Neutrophil (primary cell): ENCODE results near the gene MEIS2.

ENCODE experiments used
- H3K27ac ChIP-seq: fragments of 200-600 bp; sonication (generic); 2 replicates; pipeline ENCODE4 v1.5.1; 2016; ENCODE audit warnings: mild to moderate bottlenecking, moderate library complexity
- H3K27me3 ChIP-seq: fragments of 200-600 bp; sonication (generic); 2 replicates; pipeline ENCODE4 v1.6.0; 2016; ENCODE audit warnings: mild to moderate bottlenecking
- H3K36me3 ChIP-seq: fragments of 200-600 bp; sonication (generic); 2 replicates; pipeline ENCODE4 v1.5.1; 2017
- H3K4me1 ChIP-seq, 2 experiments: fragments of 200-600 bp in 1 of 2; sonication (generic) in 1 of 2; 1 replicate in 1 of 2; 2 replicates in 1 of 2; pipeline versions ENCODE4 v1.5.1 to v1.6.1; 2013 to 2016; ENCODE audit warnings: low read depth in 1 of 2, low read length in 1 of 2, mild to moderate bottlenecking in 1 of 2, moderate library complexity in 1 of 2; ENCODE audit not compliant: control insufficient read depth in 1 of 2, insufficient read depth in 1 of 2
- H3K4me3 ChIP-seq, 2 experiments: fragments of 200-600 bp in 1 of 2; sonication (generic) in 1 of 2; 1 replicate in 1 of 2; 2 replicates in 1 of 2; pipeline ENCODE4 v1.5.1; 2013 to 2016; ENCODE audit warnings: low read depth in 1 of 2, low read length in 1 of 2, mild to moderate bottlenecking in 1 of 2, moderate library complexity in 1 of 2
- H3K9me3 ChIP-seq: fragments of 200-600 bp; sonication (generic); 2 replicates; pipeline ENCODE4 v1.5.1; 2016
- CTCF ChIP-seq: fragments of 200-600 bp; sonication (generic); IDR thresholded peaks from 2 replicates; pipeline ENCODE4 v1.5.1; 2016; ENCODE audit warnings: antibody characterized with exemption

Gene MEIS2

DNA sequence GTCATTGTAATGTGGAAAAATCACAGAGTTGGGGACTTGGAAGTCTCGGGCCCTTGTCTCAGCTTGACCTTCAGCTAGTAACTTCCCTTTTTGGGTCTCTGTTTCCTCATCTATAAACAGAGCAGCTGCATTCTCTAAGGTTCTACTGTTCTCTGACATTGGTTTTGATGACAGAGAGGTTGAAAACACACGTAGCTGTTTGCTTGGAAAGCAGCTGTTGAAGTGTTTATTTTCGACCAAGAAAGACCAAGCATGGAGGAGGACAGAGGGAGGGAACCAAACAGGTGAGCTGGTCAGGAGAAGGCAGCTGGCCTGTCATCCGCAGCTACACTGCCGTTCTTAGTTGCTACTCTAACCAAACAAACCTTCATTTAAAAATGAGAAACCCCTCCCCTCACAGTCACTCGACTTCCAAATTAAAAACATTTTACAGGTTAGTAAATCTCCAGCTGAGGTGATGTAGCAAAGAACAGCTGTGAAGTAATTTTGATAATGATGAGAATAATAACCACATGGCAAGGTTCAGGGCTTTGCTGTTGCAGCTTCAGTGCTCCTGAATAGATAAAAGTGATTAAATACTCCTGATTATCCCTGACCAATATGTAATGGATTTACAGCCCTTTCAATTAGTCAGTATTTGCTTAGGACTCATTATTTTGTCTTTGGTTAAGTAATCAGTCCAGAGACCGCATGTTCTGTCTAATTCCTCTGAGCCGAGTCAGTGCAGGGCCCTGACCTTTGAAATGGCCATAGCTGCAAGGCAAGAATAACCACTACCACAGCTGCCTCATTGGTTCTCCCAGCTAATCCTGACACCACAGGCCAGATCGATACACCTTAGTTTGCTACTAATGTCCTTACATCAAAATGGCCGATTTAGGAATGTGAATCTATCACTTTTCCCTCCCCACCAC is 65.3 kb downstream of the MEIS2 start:
- Histone ChIP-seq H3K4me1 (no peaks in the 10 kb centered on the region), H3K27me3 (no peaks in the 10 kb centered on the region)
- TF ChIP-seq CTCF, result no peak

DNA sequence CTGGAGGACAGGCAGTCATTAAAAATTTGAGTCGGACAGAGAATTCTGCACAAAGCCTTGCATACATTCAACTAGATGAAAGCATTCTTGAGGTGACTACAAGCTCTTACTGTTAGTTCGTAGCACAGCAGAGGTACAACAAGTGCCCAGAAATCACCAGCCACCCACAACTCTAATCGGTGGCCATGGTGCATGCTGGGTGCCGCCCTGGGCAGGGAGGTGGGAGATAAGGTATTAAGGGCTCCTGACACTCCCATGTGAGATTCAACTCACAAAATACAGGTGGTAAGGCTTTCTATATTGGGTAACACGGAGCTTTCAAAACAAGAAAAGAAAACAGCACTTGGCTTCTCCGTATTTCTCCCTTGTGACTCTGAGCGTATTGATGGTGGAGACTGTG is 66.0 kb downstream of the MEIS2 start:
- Histone ChIP-seq H3K27me3 (no peaks in the 10 kb centered on the region), H3K27ac (no peak overlapping the region), H3K36me3 (no peaks in the 10 kb centered on the region), H3K4me1 (no peaks in the 10 kb centered on the region), H3K9me3 (no peaks in the 10 kb centered on the region), H3K4me3 (no peak overlapping the region)
- TF ChIP-seq CTCF, result no peak

More for the DNA sequence above, 65.3 kb downstream of the MEIS2 start:
- H3K9me3 ChIP-seq, result no peaks in the 10 kb centered on the region
- no peak overlapping the region for H3K27ac ChIP-seq
- no peaks in the 10 kb centered on the region for H3K36me3 ChIP-seq
- H3K4me3 ChIP-seq, result no peak overlapping the region

DNA sequence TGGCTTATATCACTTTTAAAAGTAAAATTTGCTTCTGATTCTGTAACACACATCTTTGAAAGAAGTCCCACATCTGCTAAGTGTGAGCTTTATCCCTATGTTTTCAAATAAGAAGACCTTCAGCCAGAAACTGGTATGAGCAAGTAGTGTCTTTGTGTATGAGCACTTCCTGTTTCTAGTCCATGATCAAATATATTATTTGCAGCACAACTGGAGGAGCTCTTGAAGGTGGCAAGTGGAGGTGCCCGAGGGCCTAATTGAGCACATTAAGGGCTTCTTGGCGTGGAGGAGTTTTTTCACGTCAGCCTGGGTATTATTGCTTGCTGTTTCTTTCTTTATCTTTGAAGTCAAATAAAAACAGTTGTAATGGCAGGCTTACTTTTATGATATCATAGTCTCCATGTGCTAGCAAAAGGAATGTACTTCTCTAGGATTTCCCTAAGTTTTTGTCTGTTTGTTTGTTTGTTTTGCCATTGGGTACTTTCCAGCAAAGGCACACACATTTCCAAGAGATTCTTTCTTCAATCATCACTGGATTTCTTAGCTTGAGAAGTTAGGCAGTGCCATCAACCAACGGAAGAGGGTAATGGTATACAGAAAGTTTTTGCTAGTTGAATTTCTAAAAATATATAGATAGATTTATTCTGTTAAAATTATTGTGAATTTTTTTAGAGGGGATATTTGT is 68.1 kb downstream of the MEIS2 start:
- H3K4me1 ChIP-seq, result no peaks in the 10 kb centered on the region

GRCh38 chr15:37031198-37031597 is 69.2 kb downstream of the MEIS2 start:
- no peaks in the 10 kb centered on the region for H3K4me1 ChIP-seq
- no peaks in the 10 kb centered on the region for H3K36me3 ChIP-seq
- no peak for TF ChIP-seq CTCF
- no peaks in the 10 kb centered on the region for H3K9me3 ChIP-seq
- no peaks in the 10 kb centered on the region for H3K27me3 ChIP-seq
- no peak overlapping the region for H3K27ac ChIP-seq
- no peak overlapping the region for H3K4me3 ChIP-seq

More for the DNA sequence above, 68.1 kb downstream of the MEIS2 start:
- Histone ChIP-seq H3K4me3 (no peak overlapping the region), H3K27ac (no peak overlapping the region), H3K36me3 (no peaks in the 10 kb centered on the region), H3K27me3 (no peaks in the 10 kb centered on the region), H3K9me3 (no peaks in the 10 kb centered on the region)
- TF ChIP-seq CTCF, result no peak

- TF ChIP-seq CTCF, result no peak
Measured at GRCh38 chr15:37028625-37029296, 71.6 kb downstream of the MEIS2 start.

More at GRCh38 chr15:37028625-37029296, 71.6 kb downstream of the MEIS2 start:
- H3K27ac ChIP-seq, result no peak overlapping the region
- H3K4me1 ChIP-seq, result no peaks in the 10 kb centered on the region
- H3K4me3 ChIP-seq, result no peak overlapping the region
- no peaks in the 10 kb centered on the region for H3K36me3 ChIP-seq
- H3K27me3 ChIP-seq, result no peaks in the 10 kb centered on the region
- H3K9me3 ChIP-seq, result no peaks in the 10 kb centered on the region
